Measurements from ENCODE around the gene RPTOR.
A peak's percentile ranks its signal among the peaks of the same experiment; 100 is the strongest.

Gene RPTOR

GRCh38 chr17:80832266-80832676 lies 287.6 kb downstream of the RPTOR start:
- Histone ChIP-seq H3K36me3 (ENCODE audit: control insufficient read depth, insufficient read depth, low read length) (no peaks in the 10 kb centered on the region), H3K9me3 (ENCODE audit: control insufficient read depth, insufficient read depth, low read length) (no peaks in the 10 kb centered on the region), H3K4me3 (ENCODE audit: low read length) (no peak overlapping the region), H3K4me1 (ENCODE audit: control insufficient read depth, insufficient read depth, low read length) (peaks cover 16% of the 10 kb centered on the region), H3K27ac (ENCODE audit: low read length) (no peak overlapping the region), H3K27me3 (ENCODE audit: control insufficient read depth, insufficient read depth, low read length) (no peaks in the 10 kb centered on the region)
- WGBS (ENCODE audit: insufficient coverage, insufficient read length): no CpG with 5 or more reads among the region's 12 CpGs
- peak; percentile 29 for DNase-seq (ENCODE audit: low read depth, low spot score)

DNA sequence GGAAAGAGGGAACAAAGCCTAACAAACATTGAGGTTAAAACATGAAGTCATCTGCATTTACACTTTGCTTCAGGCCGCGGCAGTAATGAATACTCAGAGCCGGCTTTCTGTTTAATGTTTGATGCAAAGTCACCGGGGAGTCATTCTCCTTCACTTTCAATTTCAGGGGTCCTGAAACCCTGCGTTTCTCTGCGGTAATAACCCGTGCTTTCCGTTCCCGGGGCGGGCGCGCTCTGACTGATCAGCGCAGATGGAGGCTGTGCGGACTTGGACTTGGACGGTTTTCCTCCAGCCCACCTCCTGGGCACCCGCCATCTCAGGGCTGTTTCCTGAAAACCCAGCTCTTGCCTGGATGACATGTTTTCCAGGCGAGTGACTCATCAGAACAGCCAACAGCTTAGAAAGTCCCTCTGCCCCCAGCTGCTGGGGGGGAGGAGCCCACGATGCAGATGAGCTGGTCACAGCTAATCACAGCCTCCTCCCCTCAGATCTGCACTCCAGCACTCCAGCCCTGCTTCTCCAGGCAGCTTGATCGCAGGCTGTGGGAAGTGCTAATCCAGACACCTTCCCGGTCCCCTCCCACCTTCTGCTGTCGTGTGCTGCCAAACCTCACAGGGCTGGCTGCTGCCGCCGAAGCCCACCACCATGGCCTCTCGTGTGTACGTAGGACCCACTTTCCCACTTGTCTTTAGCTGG lies 288.4 kb downstream of the RPTOR start:
- no peaks in the 10 kb centered on the region for H3K27me3 ChIP-seq (ENCODE audit: control insufficient read depth, insufficient read depth, low read length)
- no peaks in the 10 kb centered on the region for H3K9me3 ChIP-seq (ENCODE audit: control insufficient read depth, insufficient read depth, low read length)
- WGBS (ENCODE audit: insufficient coverage, insufficient read length): no CpG with 5 or more reads among the region's 25 CpGs
- H3K4me3 ChIP-seq (ENCODE audit: low read length): peak overlapping the region; percentile 10; the same call in 1 of the 2 replicates
- H3K36me3 ChIP-seq (ENCODE audit: control insufficient read depth, insufficient read depth, low read length): no peaks in the 10 kb centered on the region
- peak; percentile 76 for DNase-seq (ENCODE audit: low read depth, low spot score)
- peaks cover 10% of the 10 kb centered on the region for H3K4me1 ChIP-seq (ENCODE audit: control insufficient read depth, insufficient read depth, low read length)
- no peak overlapping the region for H3K27ac ChIP-seq (ENCODE audit: low read length)

DNA sequence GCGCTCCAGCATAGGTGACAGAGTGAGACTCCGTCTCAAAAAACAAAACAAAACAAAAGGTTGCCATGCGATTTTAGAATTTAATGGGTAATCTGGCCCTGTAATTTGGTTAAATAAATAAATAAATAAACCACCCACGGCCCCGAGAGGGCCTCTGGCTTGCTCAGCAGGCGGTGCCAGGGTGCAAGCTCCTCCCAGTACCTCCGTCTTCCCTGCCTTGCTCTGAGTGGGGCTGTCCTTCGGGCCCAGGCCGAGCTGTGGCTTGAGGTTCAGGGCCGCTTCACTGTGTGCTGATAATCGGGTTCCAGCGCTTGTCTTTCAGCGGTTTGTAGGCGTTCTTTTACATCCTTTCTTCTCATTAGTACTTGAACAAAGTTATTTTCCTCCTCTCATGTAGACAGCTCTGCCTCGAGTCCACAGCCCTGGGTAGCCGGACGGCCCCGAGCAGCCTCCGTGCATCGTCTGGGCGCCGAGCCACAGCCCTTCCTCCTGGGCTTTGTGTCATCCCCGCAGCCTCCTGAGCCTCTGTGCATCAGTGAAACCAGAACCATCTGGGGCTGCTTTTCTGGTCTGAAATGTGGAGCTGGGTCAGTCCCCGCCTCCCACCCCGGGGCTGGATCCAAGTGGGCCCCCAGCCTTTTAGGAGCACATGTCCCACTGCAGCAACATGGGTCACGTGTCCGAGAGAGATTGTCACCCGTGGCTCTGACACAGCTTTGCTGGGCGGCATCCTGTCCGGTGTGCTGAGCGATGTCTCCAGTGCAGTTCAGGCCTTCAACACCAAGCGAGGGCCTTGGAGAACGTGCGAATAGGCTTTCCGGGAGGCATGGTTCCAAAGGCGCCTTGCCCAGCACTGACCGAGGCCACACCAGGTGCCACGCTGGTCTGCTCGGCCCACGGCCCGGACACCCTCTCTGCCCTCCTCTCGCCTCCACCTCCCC lies 289.6 kb downstream of the RPTOR start:
- no peaks in the 10 kb centered on the region for H3K27me3 ChIP-seq (ENCODE audit: control insufficient read depth, insufficient read depth, low read length)
- H3K36me3 ChIP-seq (ENCODE audit: control insufficient read depth, insufficient read depth, low read length): no peaks in the 10 kb centered on the region
- DNase-seq (ENCODE audit: low read depth, low spot score): no peak
- WGBS (ENCODE audit: insufficient coverage, insufficient read length): no CpG with 5 or more reads among the region's 42 CpGs
- H3K9me3 ChIP-seq (ENCODE audit: control insufficient read depth, insufficient read depth, low read length): no peaks in the 10 kb centered on the region
- peaks cover 5% of the 10 kb centered on the region for H3K4me1 ChIP-seq (ENCODE audit: control insufficient read depth, insufficient read depth, low read length)
- H3K4me3 ChIP-seq (ENCODE audit: low read length): no peak overlapping the region
- no peak overlapping the region for H3K27ac ChIP-seq (ENCODE audit: low read length)

DNA sequence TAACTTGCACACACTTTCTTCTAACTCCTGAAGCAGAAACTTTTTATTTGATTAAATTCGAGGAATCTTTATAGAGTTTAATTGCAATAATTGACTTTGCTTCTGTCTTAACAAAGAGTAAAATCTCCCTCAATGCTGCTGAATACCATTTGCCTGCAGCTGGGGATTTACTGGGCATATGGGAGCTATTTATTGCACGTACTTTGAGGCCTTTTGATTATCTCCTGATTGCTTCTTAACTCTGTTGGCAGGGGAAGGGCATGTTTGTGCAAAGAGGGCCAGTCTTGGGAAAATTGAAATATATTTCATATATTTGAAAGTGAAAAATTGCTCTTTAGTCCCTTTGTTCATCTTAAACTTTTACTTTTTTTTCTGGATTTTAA lies 290.2 kb downstream of the RPTOR start:
- Histone ChIP-seq H3K27me3 (ENCODE audit: control insufficient read depth, insufficient read depth, low read length) (no peaks in the 10 kb centered on the region), H3K4me1 (ENCODE audit: control insufficient read depth, insufficient read depth, low read length) (peaks cover 5% of the 10 kb centered on the region), H3K36me3 (ENCODE audit: control insufficient read depth, insufficient read depth, low read length) (no peaks in the 10 kb centered on the region), H3K27ac (ENCODE audit: low read length) (no peak overlapping the region), H3K9me3 (ENCODE audit: control insufficient read depth, insufficient read depth, low read length) (no peaks in the 10 kb centered on the region), H3K4me3 (ENCODE audit: low read length) (no peak overlapping the region)
- WGBS (ENCODE audit: insufficient coverage, insufficient read length): no CpG with 5 or more reads among the region's 2 CpGs
- DNase-seq (ENCODE audit: low read depth, low spot score): no peak

DNA sequence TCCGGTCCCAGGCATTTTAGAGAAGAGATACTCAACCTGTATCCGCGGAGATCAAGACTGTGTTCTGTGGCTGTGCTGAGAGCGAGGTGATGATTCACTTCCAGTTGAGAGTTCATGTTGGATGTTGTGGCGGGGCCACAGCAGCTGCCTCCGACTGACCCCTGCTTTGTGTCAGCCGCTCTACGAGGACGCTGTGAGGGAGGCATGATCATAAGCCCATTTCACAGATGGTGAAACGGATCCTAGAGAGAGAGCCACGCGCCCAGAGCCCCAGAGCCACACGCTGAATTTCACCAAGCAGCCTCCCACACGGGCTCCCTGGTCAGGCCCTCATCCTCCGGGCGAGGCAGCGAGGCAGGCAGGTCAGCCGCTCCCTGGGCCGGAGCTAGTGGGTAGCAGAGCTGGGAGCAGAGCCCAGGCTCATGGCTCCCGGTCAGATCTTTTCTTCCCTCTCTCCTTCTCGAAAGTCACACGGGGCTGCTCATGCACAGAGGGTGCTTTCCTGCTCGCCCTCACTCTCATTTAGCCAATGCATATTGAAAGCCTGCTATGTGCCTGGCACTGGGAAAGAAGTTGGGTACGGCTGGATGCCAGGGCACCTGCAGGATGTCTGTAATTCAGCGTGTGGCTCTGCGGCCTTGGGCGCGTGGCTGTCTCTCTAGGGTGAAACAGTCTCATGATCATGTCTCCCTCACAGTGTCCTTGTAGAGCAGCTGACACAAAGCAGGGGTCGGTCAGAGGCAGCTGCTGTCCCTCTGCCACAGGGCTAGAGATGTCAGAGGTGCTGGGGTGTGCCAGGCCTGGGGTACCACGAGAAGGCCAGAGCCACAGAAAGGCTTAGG lies 291.4 kb downstream of the RPTOR start:
- no CpG with 5 or more reads among the region's 30 CpGs for WGBS (ENCODE audit: insufficient coverage, insufficient read length)
- H3K4me1 ChIP-seq (ENCODE audit: control insufficient read depth, insufficient read depth, low read length): peaks cover 5% of the 10 kb centered on the region
- no peaks in the 10 kb centered on the region for H3K36me3 ChIP-seq (ENCODE audit: control insufficient read depth, insufficient read depth, low read length)
- DNase-seq (ENCODE audit: low read depth, low spot score): no peak
- H3K4me3 ChIP-seq (ENCODE audit: low read length): no peak overlapping the region
- no peaks in the 10 kb centered on the region for H3K9me3 ChIP-seq (ENCODE audit: control insufficient read depth, insufficient read depth, low read length)
- no peak overlapping the region for H3K27ac ChIP-seq (ENCODE audit: low read length)
- H3K27me3 ChIP-seq (ENCODE audit: control insufficient read depth, insufficient read depth, low read length): no peaks in the 10 kb centered on the region

- DNase-seq (ENCODE audit: low read depth, low spot score): no peak
- H3K27me3 ChIP-seq (ENCODE audit: control insufficient read depth, insufficient read depth, low read length): no peaks in the 10 kb centered on the region
- no peaks in the 10 kb centered on the region for H3K36me3 ChIP-seq (ENCODE audit: control insufficient read depth, insufficient read depth, low read length)
- H3K4me3 ChIP-seq (ENCODE audit: low read length): no peak overlapping the region
- H3K27ac ChIP-seq (ENCODE audit: low read length): no peak overlapping the region
- H3K4me1 ChIP-seq (ENCODE audit: control insufficient read depth, insufficient read depth, low read length): peaks cover 5% of the 10 kb centered on the region
- H3K9me3 ChIP-seq (ENCODE audit: control insufficient read depth, insufficient read depth, low read length): no peaks in the 10 kb centered on the region
- no CpG with 5 or more reads among the region's 7 CpGs for WGBS (ENCODE audit: insufficient coverage, insufficient read length)
Measured at GRCh38 chr17:80836658-80836965, 292.0 kb downstream of the RPTOR start.

- Histone ChIP-seq H3K36me3 (ENCODE audit: control insufficient read depth, insufficient read depth, low read length) (no peaks in the 10 kb centered on the region), H3K9me3 (ENCODE audit: control insufficient read depth, insufficient read depth, low read length) (no peaks in the 10 kb centered on the region), H3K4me3 (ENCODE audit: low read length) (no peak overlapping the region), H3K27ac (ENCODE audit: low read length) (no peak overlapping the region), H3K4me1 (ENCODE audit: control insufficient read depth, insufficient read depth, low read length) (peaks cover 5% of the 10 kb centered on the region), H3K27me3 (ENCODE audit: control insufficient read depth, insufficient read depth, low read length) (no peaks in the 10 kb centered on the region)
- DNase-seq (ENCODE audit: low read depth, low spot score): no peak
- WGBS (ENCODE audit: insufficient coverage, insufficient read length): no CpG with 5 or more reads among the region's 16 CpGs
Measured at GRCh38 chr17:80836971-80837481, 292.4 kb downstream of the RPTOR start.

GRCh38 chr17:80837711-80838110 lies 293.1 kb downstream of the RPTOR start:
- Histone ChIP-seq H3K4me3 (ENCODE audit: low read length) (no peak overlapping the region), H3K9me3 (ENCODE audit: control insufficient read depth, insufficient read depth, low read length) (no peaks in the 10 kb centered on the region), H3K27me3 (ENCODE audit: control insufficient read depth, insufficient read depth, low read length) (no peaks in the 10 kb centered on the region), H3K27ac (ENCODE audit: low read length) (no peak overlapping the region), H3K4me1 (ENCODE audit: control insufficient read depth, insufficient read depth, low read length) (peaks cover 3% of the 10 kb centered on the region; the same call in 1 of the 2 replicates), H3K36me3 (ENCODE audit: control insufficient read depth, insufficient read depth, low read length) (no peaks in the 10 kb centered on the region)
- WGBS (ENCODE audit: insufficient coverage, insufficient read length): no CpG with 5 or more reads among the region's 18 CpGs
- no peak for DNase-seq (ENCODE audit: low read depth, low spot score)

DNA sequence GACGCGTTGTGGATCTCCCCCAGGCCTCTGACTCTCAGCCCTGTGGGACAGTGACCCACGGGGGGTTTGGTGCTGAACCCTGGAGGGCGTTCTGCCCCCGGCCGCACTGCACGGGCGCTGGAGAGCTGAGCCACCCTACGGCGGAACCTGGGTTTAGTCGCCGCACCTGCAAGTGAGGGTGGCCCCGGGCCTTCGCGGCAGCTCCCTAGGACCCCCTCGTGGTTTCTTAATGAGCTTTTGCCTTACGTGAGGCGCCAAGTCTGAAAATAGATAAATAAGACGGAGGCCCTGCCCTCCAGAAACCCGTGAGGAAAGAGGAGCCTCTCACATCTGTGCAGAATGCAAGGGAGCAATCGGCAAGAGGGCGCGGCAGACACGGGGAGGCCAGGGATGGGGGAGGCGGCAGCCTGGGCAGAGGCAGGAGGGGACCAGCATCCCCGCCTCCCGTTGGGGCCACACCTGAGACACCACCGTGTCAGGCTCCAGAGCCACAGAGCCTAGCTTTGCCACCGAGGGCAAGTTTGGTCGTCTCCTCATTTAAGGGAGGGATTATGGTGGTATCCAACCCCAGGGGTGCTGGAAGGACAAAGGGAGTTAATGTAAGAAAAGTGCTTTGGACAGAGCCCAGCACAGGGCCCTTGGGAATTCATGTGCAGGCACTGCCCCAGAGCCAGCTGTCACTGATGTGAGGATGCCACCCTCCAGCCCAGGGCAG lies 293.8 kb downstream of the RPTOR start:
- no CpG with 5 or more reads among the region's 30 CpGs for WGBS (ENCODE audit: insufficient coverage, insufficient read length)
- Histone ChIP-seq H3K36me3 (ENCODE audit: control insufficient read depth, insufficient read depth, low read length) (no peaks in the 10 kb centered on the region), H3K27ac (ENCODE audit: low read length) (no peak overlapping the region), H3K27me3 (ENCODE audit: control insufficient read depth, insufficient read depth, low read length) (no peaks in the 10 kb centered on the region), H3K4me1 (ENCODE audit: control insufficient read depth, insufficient read depth, low read length) (0 out of 2 replicates have a peak, but pooled peaks cover 1% of the 10 kb centered on the region), H3K9me3 (ENCODE audit: control insufficient read depth, insufficient read depth, low read length) (no peaks in the 10 kb centered on the region), H3K4me3 (ENCODE audit: low read length) (no peak overlapping the region)
- no peak for DNase-seq (ENCODE audit: low read depth, low spot score)

DNA sequence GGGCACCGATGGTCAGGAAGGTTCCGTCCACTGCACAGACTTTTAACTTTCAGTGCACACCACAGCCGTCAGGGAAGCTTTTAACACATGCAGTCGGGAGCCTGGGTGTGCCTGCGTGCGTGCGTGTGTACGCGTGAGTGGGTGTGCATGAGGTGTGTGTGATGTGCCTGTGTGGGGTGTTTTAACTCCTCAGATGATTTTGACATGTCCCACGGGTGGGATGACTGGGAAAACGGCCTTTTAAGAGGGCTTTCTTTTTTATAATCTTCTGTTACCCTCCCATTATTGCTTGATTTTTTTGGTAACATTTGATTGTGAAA lies 294.3 kb downstream of the RPTOR start:
- Histone ChIP-seq H3K9me3 (ENCODE audit: control insufficient read depth, insufficient read depth, low read length) (no peaks in the 10 kb centered on the region), H3K27ac (ENCODE audit: low read length) (no peak overlapping the region), H3K36me3 (ENCODE audit: control insufficient read depth, insufficient read depth, low read length) (no peaks in the 10 kb centered on the region), H3K4me3 (ENCODE audit: low read length) (no peak overlapping the region), H3K27me3 (ENCODE audit: control insufficient read depth, insufficient read depth, low read length) (no peaks in the 10 kb centered on the region), H3K4me1 (ENCODE audit: control insufficient read depth, insufficient read depth, low read length) (0 out of 2 replicates have a peak, but pooled peaks cover 1% of the 10 kb centered on the region)
- no peak for DNase-seq (ENCODE audit: low read depth, low spot score)
- no CpG with 5 or more reads among the region's 11 CpGs for WGBS (ENCODE audit: insufficient coverage, insufficient read length)
